HepG2 (cell line): Measurements from ENCODE around the gene POLR3GL. TPM values are rescaled to one million over a fixed set of nuclear protein-coding genes. Genes with fewer than 3 reads are reported as not detected.

Experiments used
- CBX5 ChIP-seq: sonication (generic); formaldehyde crosslinking; IDR thresholded peaks from 2 replicates; pipeline ENCODE4 v1.4.0; 2020; ENCODE audit warnings: missing genetic modification reagents, borderline replicate concordance
- DR1 ChIP-seq: sonication (generic); formaldehyde crosslinking; IDR thresholded peaks from 2 replicates; pipeline ENCODE4 v1.8.0; 2021; ENCODE audit warnings: mild to moderate bottlenecking, missing genetic modification reagents, inconsistent platforms
- EED ChIP-seq: sonication (generic); formaldehyde crosslinking; IDR thresholded peaks from 2 replicates; pipeline ENCODE4 v1.5.0; 2020; ENCODE audit warnings: mild to moderate bottlenecking, missing genetic modification reagents
- HNF4G ChIP-seq, 2 experiments: sonication (generic) in 1 of 2; formaldehyde crosslinking in 1 of 2; IDR thresholded peaks; 2 replicates each; pipeline versions ENCODE4 v1.4.0 to v1.6.1; 2011 to 2020; ENCODE audit warnings: borderline replicate concordance in 2 of 2, low read depth in 2 of 2, mild to moderate bottlenecking in 2 of 2, low read length in 1 of 2, missing genetic modification reagents in 1 of 2, moderate library complexity in 1 of 2
- KLF12 ChIP-seq: sonication (generic); formaldehyde crosslinking; IDR thresholded peaks from 2 replicates; pipeline ENCODE4 v1.4.0; 2020; ENCODE audit warnings: missing genetic modification reagents, borderline replicate concordance
- TEAD3 ChIP-seq: optimal IDR thresholded peaks from 2 replicates; pipeline ENCODE3; 2016; ENCODE audit warnings: borderline replicate concordance
- ZNF20 ChIP-seq: sonication (generic); formaldehyde crosslinking; IDR thresholded peaks from 2 replicates; pipeline ENCODE4 v1.4.0; 2020; ENCODE audit warnings: mild to moderate bottlenecking, moderate library complexity, missing genetic modification reagents
- ZNF441 ChIP-seq: sonication (generic); formaldehyde crosslinking; IDR thresholded peaks from 2 replicates; pipeline ENCODE4 v1.7.0; 2021; ENCODE audit warnings: missing genetic modification reagents, borderline replicate concordance
- ZNF7 ChIP-seq: IDR thresholded peaks from 2 replicates; pipeline ENCODE4 v1.6.1; 2016; ENCODE audit warnings: missing biosample characterization, missing genetic modification reagents
- polyA plus RNA-seq, 8 experiments: library from polyadenylated mRNA; depleted of rRNA in 3 of 8; stranded (reverse) in 7 of 8; unstranded in 1 of 8; fragments of >200 nt; fragmentation: Illumina TruSeq in 4 of 8; extraction: Trizol in 4 of 8; gene quantifications; 2 replicates each; pipeline versions ENCODE4 v1.2.1 to v1.2.3, GENCODE V29; 2011 to 2016; ENCODE audit warnings: low read depth in 4 of 8, missing spikeins in 1 of 8, mixed read lengths in 1 of 8; ENCODE audit not compliant: insufficient read depth in 1 of 8
- total RNA-seq, 5 experiments: library from RNA; depleted of rRNA; stranded (reverse); fragments of >200 nt; fragmentation: Illumina TruSeq; extraction: Trizol; gene quantifications; 2 replicates each; pipeline ENCODE4 v1.2.3, GENCODE V29; 2016; ENCODE audit warnings: low read depth in 1 of 5
- TF ChIP-seq, protein P1 (sequence below): sonication (generic); formaldehyde crosslinking; IDR thresholded peaks from 2 replicates; pipeline ENCODE4 v1.5.1; 2020; ENCODE audit warnings: mild to moderate bottlenecking, missing genetic modification reagents, borderline replicate concordance
- TF ChIP-seq, protein P2 (sequence below): sonication (generic); formaldehyde crosslinking; IDR thresholded peaks from 2 replicates; pipeline ENCODE4 v1.4.0; 2020; ENCODE audit warnings: missing genetic modification reagents
- TF ChIP-seq, protein P3 (sequence below): sonication (generic); formaldehyde crosslinking; IDR thresholded peaks from 2 replicates; pipeline ENCODE4 v1.4.0; 2020; ENCODE audit warnings: low read depth, missing genetic modification reagents

POLR3GL gene
- total and polyA plus RNA-seq, 2 of the 13 experiments (the other 11 are each of a cell fraction or from before 2014, with no cell fraction given): 11.5 to 12.4 TPM

DNA sequence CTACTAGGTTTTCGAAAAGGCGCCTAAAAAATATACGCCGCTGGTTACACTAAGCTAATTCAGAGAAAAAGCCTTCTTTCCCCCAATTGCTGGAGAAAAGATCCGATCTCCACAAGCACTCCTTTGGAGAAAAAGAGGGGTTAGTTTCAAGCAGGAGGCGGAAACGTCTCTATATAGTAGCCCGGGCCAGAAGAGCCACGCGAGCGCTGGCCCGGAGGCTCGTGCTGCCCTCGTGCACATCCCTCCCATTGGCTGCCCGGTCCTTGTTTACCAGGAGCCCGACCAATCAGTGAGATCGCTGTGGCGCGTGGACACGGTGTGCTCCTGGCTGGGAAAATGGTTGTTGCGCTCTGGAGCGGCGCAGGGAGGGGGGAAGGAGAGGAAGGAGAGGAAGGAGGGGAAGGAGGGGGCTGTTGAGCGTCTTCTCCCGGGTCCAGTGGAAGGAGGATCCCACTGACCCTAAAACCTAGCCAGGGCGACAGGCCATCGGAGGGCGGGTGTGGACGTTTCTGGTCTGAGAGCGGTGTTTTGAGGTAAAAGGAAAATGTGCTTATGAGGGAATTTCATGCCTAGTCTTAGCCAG is 32.0 kb downstream of the POLR3GL start, which contains the start of gene TXNIP (continued):
- peak; percentile 21; the same call in 1 of the 2 replicates for TF ChIP-seq ZNF7 (CRISPR knock-in tag)
- 0 out of 2 replicates have a peak, but pooled peaks have one; percentile 30 for TF ChIP-seq KLF12 (CRISPR knock-in tag)
- peak; percentile 80; the same call in 1 of the 2 replicates for TF ChIP-seq CBX5 (CRISPR knock-in tag)
- TF ChIP-seq ZNF20 (CRISPR knock-in tag): no peak
- TF ChIP-seq EED (CRISPR knock-in tag): no peak
- TF ChIP-seq TEAD3 (CRISPR knock-in tag): peak; percentile 75
- TF ChIP-seq DR1: peak; percentile 95
- TF ChIP-seq, protein P1, sequence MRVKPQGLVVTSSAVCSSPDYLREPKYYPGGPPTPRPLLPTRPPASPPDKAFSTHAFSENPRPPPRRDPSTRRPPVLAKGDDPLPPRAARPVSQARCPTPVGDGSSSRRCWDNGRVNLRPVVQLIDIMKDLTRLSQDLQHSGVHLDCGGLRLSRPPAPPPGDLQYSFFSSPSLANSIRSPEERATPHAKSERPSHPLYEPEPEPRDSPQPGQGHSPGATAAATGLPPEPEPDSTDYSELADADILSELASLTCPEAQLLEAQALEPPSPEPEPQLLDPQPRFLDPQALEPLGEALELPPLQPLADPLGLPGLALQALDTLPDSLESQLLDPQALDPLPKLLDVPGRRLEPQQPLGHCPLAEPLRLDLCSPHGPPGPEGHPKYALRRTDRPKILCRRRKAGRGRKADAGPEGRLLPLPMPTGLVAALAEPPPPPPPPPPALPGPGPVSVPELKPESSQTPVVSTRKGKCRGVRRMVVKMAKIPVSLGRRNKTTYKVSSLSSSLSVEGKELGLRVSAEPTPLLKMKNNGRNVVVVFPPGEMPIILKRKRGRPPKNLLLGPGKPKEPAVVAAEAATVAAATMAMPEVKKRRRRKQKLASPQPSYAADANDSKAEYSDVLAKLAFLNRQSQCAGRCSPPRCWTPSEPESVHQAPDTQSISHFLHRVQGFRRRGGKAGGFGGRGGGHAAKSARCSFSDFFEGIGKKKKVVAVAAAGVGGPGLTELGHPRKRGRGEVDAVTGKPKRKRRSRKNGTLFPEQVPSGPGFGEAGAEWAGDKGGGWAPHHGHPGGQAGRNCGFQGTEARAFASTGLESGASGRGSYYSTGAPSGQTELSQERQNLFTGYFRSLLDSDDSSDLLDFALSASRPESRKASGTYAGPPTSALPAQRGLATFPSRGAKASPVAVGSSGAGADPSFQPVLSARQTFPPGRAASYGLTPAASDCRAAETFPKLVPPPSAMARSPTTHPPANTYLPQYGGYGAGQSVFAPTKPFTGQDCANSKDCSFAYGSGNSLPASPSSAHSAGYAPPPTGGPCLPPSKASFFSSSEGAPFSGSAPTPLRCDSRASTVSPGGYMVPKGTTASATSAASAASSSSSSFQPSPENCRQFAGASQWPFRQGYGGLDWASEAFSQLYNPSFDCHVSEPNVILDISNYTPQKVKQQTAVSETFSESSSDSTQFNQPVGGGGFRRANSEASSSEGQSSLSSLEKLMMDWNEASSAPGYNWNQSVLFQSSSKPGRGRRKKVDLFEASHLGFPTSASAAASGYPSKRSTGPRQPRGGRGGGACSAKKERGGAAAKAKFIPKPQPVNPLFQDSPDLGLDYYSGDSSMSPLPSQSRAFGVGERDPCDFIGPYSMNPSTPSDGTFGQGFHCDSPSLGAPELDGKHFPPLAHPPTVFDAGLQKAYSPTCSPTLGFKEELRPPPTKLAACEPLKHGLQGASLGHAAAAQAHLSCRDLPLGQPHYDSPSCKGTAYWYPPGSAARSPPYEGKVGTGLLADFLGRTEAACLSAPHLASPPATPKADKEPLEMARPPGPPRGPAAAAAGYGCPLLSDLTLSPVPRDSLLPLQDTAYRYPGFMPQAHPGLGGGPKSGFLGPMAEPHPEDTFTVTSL (CRISPR knock-in tag): peak; percentile 78; the same call in 1 of the 2 replicates
- no peak; the same call in 1 of the 2 replicates for TF ChIP-seq ZNF441 (CRISPR knock-in tag)
- TF ChIP-seq, protein P2, sequence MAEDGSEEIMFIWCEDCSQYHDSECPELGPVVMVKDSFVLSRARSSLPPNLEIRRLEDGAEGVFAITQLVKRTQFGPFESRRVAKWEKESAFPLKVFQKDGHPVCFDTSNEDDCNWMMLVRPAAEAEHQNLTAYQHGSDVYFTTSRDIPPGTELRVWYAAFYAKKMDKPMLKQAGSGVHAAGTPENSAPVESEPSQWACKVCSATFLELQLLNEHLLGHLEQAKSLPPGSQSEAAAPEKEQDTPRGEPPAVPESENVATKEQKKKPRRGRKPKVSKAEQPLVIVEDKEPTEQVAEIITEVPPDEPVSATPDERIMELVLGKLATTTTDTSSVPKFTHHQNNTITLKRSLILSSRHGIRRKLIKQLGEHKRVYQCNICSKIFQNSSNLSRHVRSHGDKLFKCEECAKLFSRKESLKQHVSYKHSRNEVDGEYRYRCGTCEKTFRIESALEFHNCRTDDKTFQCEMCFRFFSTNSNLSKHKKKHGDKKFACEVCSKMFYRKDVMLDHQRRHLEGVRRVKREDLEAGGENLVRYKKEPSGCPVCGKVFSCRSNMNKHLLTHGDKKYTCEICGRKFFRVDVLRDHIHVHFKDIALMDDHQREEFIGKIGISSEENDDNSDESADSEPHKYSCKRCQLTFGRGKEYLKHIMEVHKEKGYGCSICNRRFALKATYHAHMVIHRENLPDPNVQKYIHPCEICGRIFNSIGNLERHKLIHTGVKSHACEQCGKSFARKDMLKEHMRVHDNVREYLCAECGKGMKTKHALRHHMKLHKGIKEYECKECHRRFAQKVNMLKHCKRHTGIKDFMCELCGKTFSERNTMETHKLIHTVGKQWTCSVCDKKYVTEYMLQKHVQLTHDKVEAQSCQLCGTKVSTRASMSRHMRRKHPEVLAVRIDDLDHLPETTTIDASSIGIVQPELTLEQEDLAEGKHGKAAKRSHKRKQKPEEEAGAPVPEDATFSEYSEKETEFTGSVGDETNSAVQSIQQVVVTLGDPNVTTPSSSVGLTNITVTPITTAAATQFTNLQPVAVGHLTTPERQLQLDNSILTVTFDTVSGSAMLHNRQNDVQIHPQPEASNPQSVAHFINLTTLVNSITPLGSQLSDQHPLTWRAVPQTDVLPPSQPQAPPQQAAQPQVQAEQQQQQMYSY (CRISPR knock-in tag): no peak
- TF ChIP-seq, protein P3, sequence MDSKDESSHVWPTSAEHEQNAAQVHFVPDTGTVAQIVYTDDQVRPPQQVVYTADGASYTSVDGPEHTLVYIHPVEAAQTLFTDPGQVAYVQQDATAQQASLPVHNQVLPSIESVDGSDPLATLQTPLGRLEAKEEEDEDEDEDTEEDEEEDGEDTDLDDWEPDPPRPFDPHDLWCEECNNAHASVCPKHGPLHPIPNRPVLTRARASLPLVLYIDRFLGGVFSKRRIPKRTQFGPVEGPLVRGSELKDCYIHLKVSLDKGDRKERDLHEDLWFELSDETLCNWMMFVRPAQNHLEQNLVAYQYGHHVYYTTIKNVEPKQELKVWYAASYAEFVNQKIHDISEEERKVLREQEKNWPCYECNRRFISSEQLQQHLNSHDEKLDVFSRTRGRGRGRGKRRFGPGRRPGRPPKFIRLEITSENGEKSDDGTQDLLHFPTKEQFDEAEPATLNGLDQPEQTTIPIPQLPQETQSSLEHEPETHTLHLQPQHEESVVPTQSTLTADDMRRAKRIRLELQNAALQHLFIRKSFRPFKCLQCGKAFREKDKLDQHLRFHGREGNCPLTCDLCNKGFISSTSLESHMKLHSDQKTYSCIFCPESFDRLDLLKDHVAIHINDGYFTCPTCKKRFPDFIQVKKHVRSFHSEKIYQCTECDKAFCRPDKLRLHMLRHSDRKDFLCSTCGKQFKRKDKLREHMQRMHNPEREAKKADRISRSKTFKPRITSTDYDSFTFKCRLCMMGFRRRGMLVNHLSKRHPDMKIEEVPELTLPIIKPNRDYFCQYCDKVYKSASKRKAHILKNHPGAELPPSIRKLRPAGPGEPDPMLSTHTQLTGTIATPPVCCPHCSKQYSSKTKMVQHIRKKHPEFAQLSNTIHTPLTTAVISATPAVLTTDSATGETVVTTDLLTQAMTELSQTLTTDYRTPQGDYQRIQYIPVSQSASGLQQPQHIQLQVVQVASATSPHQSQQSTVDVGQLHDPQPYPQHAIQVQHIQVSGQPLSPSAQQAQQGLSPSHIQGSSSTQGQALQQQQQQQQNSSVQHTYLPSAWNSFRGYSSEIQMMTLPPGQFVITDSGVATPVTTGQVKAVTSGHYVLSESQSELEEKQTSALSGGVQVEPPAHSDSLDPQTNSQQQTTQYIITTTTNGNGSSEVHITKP: no peak
- TF ChIP-seq HNF4G (IDR thresholded peaks at IDR 0.05; ENCODE audit: borderline replicate concordance, low read depth, low read length): peak; percentile 22; the same call in 1 of the 2 replicates
- peak; percentile 24; the same call in 1 of the 2 replicates for TF ChIP-seq HNF4G (CRISPR knock-in tag; IDR thresholded peaks at IDR 0.05; ENCODE audit: borderline replicate concordance, low read depth)
